GM12878 (cell line): ENCODE measurements around the gene ADGRB2. TPM values are rescaled to one million over a fixed set of nuclear protein-coding genes. Genes with fewer than 3 reads are reported as not detected.

Experiments used
- ATAC-seq: fragments of 200-7000 bp; cut with Tn5 transposase; 3 replicates; pipeline ENCODE4 v1.9.1; 2020; ENCODE audit warnings: mild to moderate bottlenecking, moderate library complexity
- BruUV-seq: library from RNA; stranded (reverse); fragments of 400-500 nt; replicated peaks from 2 replicates; lab custom pipeline; 2021; lab: Mats Ljungman, UMichigan
- CTCF ChIA-PET: fragments of 300-600 bp; sonication (Branson Sonifier 250); formaldehyde crosslinking; extraction: SDS; loops from one replicate; lab custom pipeline; 2021; ENCODE audit warnings: inconsistent platforms; lab: Yijun Ruan, JAX
- POLR2A ChIA-PET: fragments of 350-600 bp; formaldehyde crosslinking; extraction: SDS; loops from one replicate; lab custom pipeline; 2021; ENCODE audit warnings: inconsistent platforms; lab: Charles Lee
- RAD21 ChIA-PET: fragments of 300-600 bp; sonication (Branson Sonifier 250); formaldehyde crosslinking; loops from one replicate; lab custom pipeline; 2023; ENCODE audit warnings: antibody characterized with exemption; ENCODE audit not compliant: unreplicated experiment; lab: Charles Lee
- SMC1A ChIA-PET: fragments of 300-600 bp; sonication (Branson Sonifier 250); formaldehyde crosslinking; loops from one replicate; lab custom pipeline; 2023; ENCODE audit not compliant: unreplicated experiment, uncharacterized antibody; lab: Charles Lee
- DNase-seq: peaks from one replicate; pipeline ENCODE4 v3.0.0-alpha.2; 2011; ENCODE audit warnings: low read depth, low spot score
- FAIRE-seq: peaks from 3 replicates; lab custom pipeline; 2011; peaks lifted over from hg19 to GRCh38; lab: Jason Lieb, UNC
- H2AFZ ChIP-seq: 2 replicates; pipeline ENCODE4 v1.6.0; 2011; ENCODE audit warnings: low read depth, low read length, control low read depth; ENCODE audit not compliant: control insufficient read depth
- H3K27ac ChIP-seq: 2 replicates; pipeline ENCODE4 v1.5.1; 2011; ENCODE audit warnings: control low read depth; ENCODE audit not compliant: control insufficient read depth, insufficient read depth
- H3K27me3 ChIP-seq, 2 experiments: replicated peaks in 1 of 2; 2 replicates each; pipeline versions ENCODE4 v1.6.0 to v1.6.1; 2011; ENCODE audit warnings: low read length in 1 of 2; ENCODE audit not compliant: control insufficient read depth in 2 of 2, insufficient read depth in 2 of 2
- H3K36me3 ChIP-seq, 2 experiments: 2 replicates each; pipeline ENCODE4 v1.5.1; 2011; ENCODE audit warnings: low read length in 1 of 2; ENCODE audit not compliant: control insufficient read depth in 2 of 2, insufficient read depth in 2 of 2
- H3K4me1 ChIP-seq: 2 replicates; pipeline ENCODE4 v1.6.1; 2011; ENCODE audit warnings: mild to moderate bottlenecking, low read length, moderate library complexity, mixed read lengths; ENCODE audit not compliant: control insufficient read depth, insufficient read depth
- H3K4me2 ChIP-seq: 2 replicates; pipeline ENCODE4 v1.6.0; 2011; ENCODE audit warnings: control low read depth; ENCODE audit not compliant: control insufficient read depth, insufficient read depth
- H3K4me3 ChIP-seq: fragments of 200-600 bp; sonication (generic); 2 replicates; pipeline ENCODE4 v1.5.1; 2016
- H3K79me2 ChIP-seq: 2 replicates; pipeline ENCODE4 v1.6.0; 2011; ENCODE audit warnings: low read length; ENCODE audit not compliant: control insufficient read depth, insufficient read depth
- H3K9ac ChIP-seq: 2 replicates; pipeline ENCODE4 v1.8.0; 2011; ENCODE audit warnings: low read length, control low read depth, mixed read lengths; ENCODE audit not compliant: control insufficient read depth, insufficient read depth
- H3K9me3 ChIP-seq: replicated peaks from 3 replicates; pipeline ENCODE4 v1.5.1; 2011; ENCODE audit warnings: mild to moderate bottlenecking, low read length; ENCODE audit not compliant: control insufficient read depth, insufficient read depth
- H4K20me1 ChIP-seq: 2 replicates; pipeline ENCODE4 v1.6.0; 2011; ENCODE audit not compliant: control insufficient read depth, insufficient read depth
- BHLHE40 ChIP-seq, 2 experiments: fragments of 450-650 bp in 1 of 2; IDR thresholded peaks; 2 replicates each; pipeline ENCODE4 v1.6.1; 2011 to 2017; ENCODE audit warnings: low read depth in 2 of 2, borderline replicate concordance in 1 of 2, improper control_type of control experiment in 1 of 2, low read length in 1 of 2, mild to moderate bottlenecking in 1 of 2
- BRCA1 ChIP-seq: IDR thresholded peaks from 2 replicates; pipeline ENCODE4 v1.6.1; 2011; ENCODE audit warnings: low read depth, low read length, improper control_type of control experiment
- CBX5 ChIP-seq: sonication (generic); IDR thresholded peaks from 2 replicates; pipeline ENCODE4 v1.6.1; 2016; ENCODE audit warnings: low read depth, moderate library complexity, mild to moderate bottlenecking, inconsistent platforms
- CHD4 ChIP-seq: fragments of 200-600 bp; sonication (generic); IDR thresholded peaks from 2 replicates; pipeline ENCODE4 v1.6.1; 2016; ENCODE audit warnings: mild to moderate bottlenecking
- ETV6 ChIP-seq, 2 experiments: fragments of 450-650 bp in 1 of 2; IDR thresholded peaks in 1 of 2; conservative IDR thresholded peaks in 1 of 2; 2 replicates each; pipeline ENCODE4 v1.6.1; 2014; ENCODE audit warnings: antibody characterized with exemption in 1 of 2, borderline replicate concordance in 1 of 2, low read depth in 1 of 2, mild to moderate bottlenecking in 1 of 2, moderate library complexity in 1 of 2
- HDGF ChIP-seq: fragments of 450-650 bp; IDR thresholded peaks from 2 replicates; pipeline ENCODE4 v1.6.1; 2016; ENCODE audit warnings: antibody characterized with exemption
- IRF4 ChIP-seq: IDR thresholded peaks from 2 replicates; pipeline ENCODE4 v1.6.1; 2011; ENCODE audit warnings: low read depth, low read length
- JUNB ChIP-seq: IDR thresholded peaks from 2 replicates; pipeline ENCODE4 v1.6.1; 2016; ENCODE audit warnings: antibody characterized with exemption, mild to moderate bottlenecking
- KAT2A ChIP-seq: conservative IDR thresholded peaks from 2 replicates; pipeline ENCODE4 v1.6.1; 2011; ENCODE audit warnings: low read depth, low read length; ENCODE audit not compliant: control insufficient read depth
- MTA3 ChIP-seq: IDR thresholded peaks from 2 replicates; pipeline ENCODE4 v1.6.1; 2012; ENCODE audit warnings: low read length, inconsistent platforms, borderline replicate concordance
- MXI1 ChIP-seq: fragments of 150-350 bp; IDR thresholded peaks from 2 replicates; pipeline ENCODE4 v1.6.1; 2011; ENCODE audit warnings: low read depth, mild to moderate bottlenecking, inconsistent platforms, low read length, improper control_type of control experiment
- NRF1 ChIP-seq: conservative IDR thresholded peaks from 2 replicates; pipeline ENCODE4 v1.6.1; 2011; ENCODE audit warnings: mild to moderate bottlenecking, low read depth, low read length, improper control_type of control experiment
- SIX5 ChIP-seq: IDR thresholded peaks from 2 replicates; pipeline ENCODE4 v1.6.1; 2011; ENCODE audit warnings: mild to moderate bottlenecking, low read depth, low read length, moderate library complexity; ENCODE audit not compliant: severe bottlenecking
- SMAD1 ChIP-seq: fragments of 450-650 bp; IDR thresholded peaks from 2 replicates; pipeline ENCODE4 v1.6.1; 2018; ENCODE audit warnings: mild to moderate bottlenecking, low read depth; ENCODE audit not compliant: partially characterized antibody
- SRF ChIP-seq, 2 experiments: IDR thresholded peaks; 2 replicates each; pipeline ENCODE4 v1.6.1; 2011; ENCODE audit warnings: low read depth in 2 of 2, low read length in 2 of 2, mild to moderate bottlenecking in 1 of 2, moderate library complexity in 1 of 2
- ZNF24 ChIP-seq: fragments of 450-650 bp; IDR thresholded peaks from 2 replicates; pipeline ENCODE4 v1.6.1; 2017; ENCODE audit warnings: antibody characterized with exemption, mild to moderate bottlenecking
- ZNF274 ChIP-seq: IDR thresholded peaks from one replicate; pipeline ENCODE4 v1.8.0; 2011; ENCODE audit not compliant: insufficient read length, insufficient read depth
- WGBS: methylation state at CpG from one replicate; pipeline ENCODE4 v1.1.6; 2016; ENCODE audit warnings: low lambda C conversion rate; ENCODE audit not compliant: insufficient replicate concordance, insufficient coverage; ENCODE audit errors: missing lambda C conversion rate; 5-methylcytosine and 5-hydroxymethylcytosine counted together
- in situ Hi-C: fragments of 300-500 bp; cut with MboI; formaldehyde crosslinking; loops from 9 replicates; pipeline ENCODE4 v1.14.3; 2018; ENCODE audit warnings: mixed read lengths
- intact Hi-C: fragments of 100-400 bp; cut with micrococcal nuclease; formaldehyde crosslinking; loops from one replicate; pipeline ENCODE4 v1.14.2; 2022; ENCODE audit not compliant: unreplicated experiment
- polyA plus RNA-seq, 11 experiments: library from polyadenylated mRNA; depleted of rRNA in 4 of 11; unstranded in 6 of 11; stranded (reverse) in 5 of 11; fragments of >200 nt; fragmentation: Nextera tagmentation in 4 of 11; fragmentation: Illumina TruSeq in 1 of 11; extraction: Ambion mirVana in 4 of 11; extraction: Trizol in 1 of 11; gene quantifications; 1 replicate in 1 of 11; 2 replicates in 10 of 11; pipeline versions ENCODE4 v1.2.1 to v1.2.3, GENCODE V29; 2011 to 2016; ENCODE audit warnings: inconsistent platforms in 2 of 11, missing spikeins in 2 of 11, low read depth in 1 of 11
- total RNA-seq, 4 experiments: library from RNA; depleted of rRNA in 3 of 4; stranded (reverse); fragments of >200 nt in 3 of 4; fragmentation: Illumina TruSeq in 1 of 4; extraction: Trizol in 1 of 4; gene quantifications; 2 replicates each; pipeline versions ENCODE4 v1.2.1 to v1.2.3, GENCODE V29; 2013 to 2021
- TF ChIP-seq, protein P1 (sequence below): fragments of 450-650 bp; IDR thresholded peaks from 2 replicates; pipeline ENCODE4 v1.6.1; 2017; ENCODE audit warnings: antibody characterized with exemption, mild to moderate bottlenecking, moderate library complexity
- TF ChIP-seq, protein P2 (sequence below): IDR thresholded peaks from 2 replicates; pipeline ENCODE4 v1.6.1; 2012; ENCODE audit warnings: low read depth, low read length, improper control_type of control experiment
- TF ChIP-seq, protein P3 (sequence below): fragments of 450-650 bp; IDR thresholded peaks from 2 replicates; pipeline ENCODE4 v1.6.1; 2017; ENCODE audit warnings: borderline replicate concordance

ADGRB2 gene
- total and polyA plus RNA-seq, 10 of the 15 experiments (the other 5 are each of a cell fraction or from before 2014, with no cell fraction given): 0.11 to 0.33 (median 0.18) TPM; not detected in 4

DNA sequence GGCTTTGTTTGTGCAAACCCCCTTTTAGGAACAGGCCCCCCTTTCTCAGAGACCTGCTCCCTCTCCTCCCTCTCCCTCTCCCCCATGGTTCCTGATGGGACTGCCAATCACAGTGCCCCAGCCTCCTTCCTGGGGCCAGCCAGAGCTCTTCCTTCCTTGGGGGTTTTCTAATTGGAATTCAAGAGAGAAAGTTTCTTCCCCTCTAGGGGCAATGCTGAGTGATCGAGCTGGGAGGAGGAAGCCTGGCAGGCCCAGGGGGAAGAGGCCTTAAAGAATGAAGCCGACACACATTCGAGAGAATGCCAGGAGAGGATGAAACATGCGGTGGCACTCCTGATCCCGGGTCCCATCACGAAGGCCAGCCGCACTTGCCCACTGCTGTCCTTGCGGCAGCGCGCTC, 39.0 kb downstream of the ADGRB2 start:
- POLR2A ChIA-PET: no interaction called here
- TF ChIP-seq, protein P1, sequence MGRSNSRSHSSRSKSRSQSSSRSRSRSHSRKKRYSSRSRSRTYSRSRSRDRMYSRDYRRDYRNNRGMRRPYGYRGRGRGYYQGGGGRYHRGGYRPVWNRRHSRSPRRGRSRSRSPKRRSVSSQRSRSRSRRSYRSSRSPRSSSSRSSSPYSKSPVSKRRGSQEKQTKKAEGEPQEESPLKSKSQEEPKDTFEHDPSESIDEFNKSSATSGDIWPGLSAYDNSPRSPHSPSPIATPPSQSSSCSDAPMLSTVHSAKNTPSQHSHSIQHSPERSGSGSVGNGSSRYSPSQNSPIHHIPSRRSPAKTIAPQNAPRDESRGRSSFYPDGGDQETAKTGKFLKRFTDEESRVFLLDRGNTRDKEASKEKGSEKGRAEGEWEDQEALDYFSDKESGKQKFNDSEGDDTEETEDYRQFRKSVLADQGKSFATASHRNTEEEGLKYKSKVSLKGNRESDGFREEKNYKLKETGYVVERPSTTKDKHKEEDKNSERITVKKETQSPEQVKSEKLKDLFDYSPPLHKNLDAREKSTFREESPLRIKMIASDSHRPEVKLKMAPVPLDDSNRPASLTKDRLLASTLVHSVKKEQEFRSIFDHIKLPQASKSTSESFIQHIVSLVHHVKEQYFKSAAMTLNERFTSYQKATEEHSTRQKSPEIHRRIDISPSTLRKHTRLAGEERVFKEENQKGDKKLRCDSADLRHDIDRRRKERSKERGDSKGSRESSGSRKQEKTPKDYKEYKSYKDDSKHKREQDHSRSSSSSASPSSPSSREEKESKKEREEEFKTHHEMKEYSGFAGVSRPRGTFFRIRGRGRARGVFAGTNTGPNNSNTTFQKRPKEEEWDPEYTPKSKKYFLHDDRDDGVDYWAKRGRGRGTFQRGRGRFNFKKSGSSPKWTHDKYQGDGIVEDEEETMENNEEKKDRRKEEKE: no peak
- TF ChIP-seq, protein P2, sequence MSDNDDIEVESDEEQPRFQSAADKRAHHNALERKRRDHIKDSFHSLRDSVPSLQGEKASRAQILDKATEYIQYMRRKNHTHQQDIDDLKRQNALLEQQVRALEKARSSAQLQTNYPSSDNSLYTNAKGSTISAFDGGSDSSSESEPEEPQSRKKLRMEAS: no peak
- no peak for TF ChIP-seq BHLHE40 (IDR thresholded peaks at IDR 0.05; ENCODE audit: borderline replicate concordance in 1 of 2, low read depth in 2 of 2, low read length in 1 of 2)
- no peak for TF ChIP-seq JUNB
- no peak for TF ChIP-seq SMAD1
- no peak for TF ChIP-seq BRCA1
- no peak for TF ChIP-seq SIX5
- TF ChIP-seq CBX5: no peak
- no peak for TF ChIP-seq ZNF274
- no peak for TF ChIP-seq ZNF24
- no peak for TF ChIP-seq KAT2A
- no peak for TF ChIP-seq CHD4
- no peak for TF ChIP-seq HDGF
- TF ChIP-seq, protein P3, sequence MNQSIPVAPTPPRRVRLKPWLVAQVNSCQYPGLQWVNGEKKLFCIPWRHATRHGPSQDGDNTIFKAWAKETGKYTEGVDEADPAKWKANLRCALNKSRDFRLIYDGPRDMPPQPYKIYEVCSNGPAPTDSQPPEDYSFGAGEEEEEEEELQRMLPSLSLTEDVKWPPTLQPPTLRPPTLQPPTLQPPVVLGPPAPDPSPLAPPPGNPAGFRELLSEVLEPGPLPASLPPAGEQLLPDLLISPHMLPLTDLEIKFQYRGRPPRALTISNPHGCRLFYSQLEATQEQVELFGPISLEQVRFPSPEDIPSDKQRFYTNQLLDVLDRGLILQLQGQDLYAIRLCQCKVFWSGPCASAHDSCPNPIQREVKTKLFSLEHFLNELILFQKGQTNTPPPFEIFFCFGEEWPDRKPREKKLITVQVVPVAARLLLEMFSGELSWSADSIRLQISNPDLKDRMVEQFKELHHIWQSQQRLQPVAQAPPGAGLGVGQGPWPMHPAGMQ: no peak
- TF ChIP-seq MTA3: no peak
- TF ChIP-seq MXI1: no peak
- no peak for TF ChIP-seq SRF (IDR thresholded peaks at IDR 0.05; ENCODE audit: low read depth in 2 of 2, low read length in 2 of 2)
- no peak for TF ChIP-seq ETV6 (conservative IDR thresholded peaks at IDR 0.05 in 1 of 2, IDR thresholded peaks at IDR 0.05 in 1 of 2; ENCODE audit: borderline replicate concordance in 1 of 2, low read depth in 1 of 2)
- no peak for TF ChIP-seq NRF1
- no peak for TF ChIP-seq IRF4
- Histone ChIP-seq H3K9ac (no peak overlapping the region), H3K9me3 (no peaks in the 10 kb centered on the region), H4K20me1 (no peaks in the 10 kb centered on the region; the same call in 1 of the 2 replicates), H3K4me2 (no peak overlapping the region), H3K4me3 (no peak overlapping the region), H3K27me3 (peaks cover 0 to 3% of the 10 kb centered on the region in 2 experiments; a peak in 2 of 4 replicates), H2AFZ (no peak overlapping the region), H3K27ac (no peak overlapping the region), H3K4me1 (no peaks in the 10 kb centered on the region), H3K36me3 (no peaks in the 10 kb centered on the region), H3K79me2 (no peaks in the 10 kb centered on the region)
- CTCF ChIA-PET: interaction anchor here (0.9 kb wide), 1 partner anchor 74 kb away, joined by 3 read pairs; no protein-coding TSS in a partner anchor
- no TSS peak for BruUV-seq
- no peak for FAIRE-seq
- WGBS: 55% methylated on average over 10 of the region's 10 CpGs
- RAD21 ChIA-PET: no interaction called here
- DNase-seq: no peak
- in situ Hi-C loops (no loop called here), intact Hi-C loops (no loop called here)
- no peak for ATAC-seq
- SMC1A ChIA-PET: no interaction called here
